ENCODE data around the gene GTPBP4.
A peak's percentile ranks its signal among the peaks of the same experiment; 100 is the strongest.

Gene GTPBP4

GRCh38 chr10:980468-981093 is 7.7 kb upstream of the GTPBP4 start:
- Histone ChIP-seq H3K27me3 (ENCODE audit: insufficient read depth, low read length) (no peaks in the 10 kb centered on the region), H3K9ac (ENCODE audit: low read depth, low read length) (no peak overlapping the region), H3K9me3 (ENCODE audit: insufficient read depth, low read depth, low read length) (peaks cover 39% of the 10 kb centered on the region), H3K4me1 (ENCODE audit: insufficient read depth, low read length) (no peaks in the 10 kb centered on the region), H3K4me3 (ENCODE audit: low read length) (no peak overlapping the region), H3K27ac (ENCODE audit: low read depth, low read length) (no peak overlapping the region), H3K36me3 (ENCODE audit: insufficient read depth, low read length) (peaks cover 3% of the 10 kb centered on the region; the same call in 1 of the 2 replicates)
- WGBS, result 93% methylated on average over 5 of the region's 5 CpGs

GRCh38 chr10:983401-983800 is 4.8 kb upstream of the GTPBP4 start:
- no peak overlapping the region for H3K27ac ChIP-seq (ENCODE audit: low read depth, low read length)

DNA sequence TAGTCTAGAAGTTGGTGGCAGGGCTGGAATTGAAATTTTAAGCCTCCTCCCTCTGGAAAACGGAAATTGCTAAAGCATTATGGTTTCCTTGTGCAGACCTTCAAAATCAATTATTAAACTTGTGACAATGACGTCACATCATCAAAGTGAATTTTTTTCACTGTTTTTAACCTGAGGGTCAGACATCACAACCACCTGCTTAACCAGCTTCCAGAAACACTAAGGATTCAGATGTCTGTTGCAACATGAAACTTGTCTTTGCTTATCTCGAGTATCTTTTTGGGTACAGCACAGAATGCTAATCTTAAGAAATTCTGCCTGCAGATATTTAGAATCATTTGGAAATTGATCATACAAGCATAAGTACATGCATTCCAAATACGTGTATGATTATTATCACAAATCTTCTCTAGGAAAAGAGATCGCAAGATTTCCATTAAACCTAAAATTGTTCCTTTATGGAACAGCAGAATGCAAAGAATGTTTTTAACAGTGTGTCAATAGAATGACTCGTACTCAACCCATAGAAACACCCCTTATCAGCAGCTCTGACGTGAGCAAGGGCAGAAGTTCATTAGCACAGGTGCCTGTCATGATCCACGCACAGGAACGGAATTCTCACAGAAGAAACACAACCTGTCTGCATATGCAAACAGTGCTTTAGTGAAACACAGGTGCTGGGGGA is 4.1 kb upstream of the GTPBP4 start:
- 92% methylated on average over 9 of the region's 9 CpGs for WGBS
- peaks cover 3% of the 10 kb centered on the region; the same call in 1 of the 2 replicates for H3K36me3 ChIP-seq (ENCODE audit: insufficient read depth, low read length)
- H3K27ac ChIP-seq (ENCODE audit: low read depth, low read length), result no peak overlapping the region

More at GRCh38 chr10:983401-983800, 4.8 kb upstream of the GTPBP4 start:
- Histone ChIP-seq H3K36me3 (ENCODE audit: insufficient read depth, low read length) (peaks cover 3% of the 10 kb centered on the region; the same call in 1 of the 2 replicates), H3K27me3 (ENCODE audit: insufficient read depth, low read length) (no peaks in the 10 kb centered on the region), H3K9me3 (ENCODE audit: insufficient read depth, low read depth, low read length) (peaks cover 33% of the 10 kb centered on the region), H3K4me3 (ENCODE audit: low read length) (no peak overlapping the region), H3K9ac (ENCODE audit: low read depth, low read length) (no peak overlapping the region), H3K4me1 (ENCODE audit: insufficient read depth, low read length) (peaks cover 5% of the 10 kb centered on the region; the same call in 1 of the 2 replicates)
- WGBS, result 98% methylated on average over 6 of the region's 6 CpGs

DNA sequence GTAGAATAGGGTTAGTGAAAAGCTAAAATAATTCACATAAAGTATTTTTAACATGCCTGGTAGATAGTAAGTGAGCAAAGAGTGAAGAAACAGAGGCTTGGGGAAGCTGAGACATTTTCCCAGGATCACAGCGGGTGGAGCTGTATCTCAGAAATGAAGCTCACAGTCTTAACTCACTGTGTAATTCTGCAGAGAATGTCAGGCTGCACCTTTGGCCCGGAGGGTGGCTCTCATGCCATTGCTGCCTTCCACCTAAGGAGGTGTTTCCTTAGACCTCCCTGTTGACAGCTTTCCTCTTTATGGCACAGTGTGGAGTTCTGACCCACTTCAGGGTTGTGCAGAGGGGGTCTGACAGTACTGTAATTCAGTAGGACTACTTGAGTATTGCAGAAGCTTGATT is 2.9 kb upstream of the GTPBP4 start:
- peaks cover 15% of the 10 kb centered on the region for H3K9me3 ChIP-seq (ENCODE audit: insufficient read depth, low read depth, low read length)
- H3K4me1 ChIP-seq (ENCODE audit: insufficient read depth, low read length), result peaks cover 13% of the 10 kb centered on the region; the same call in 1 of the 2 replicates
- no peaks in the 10 kb centered on the region for H3K27me3 ChIP-seq (ENCODE audit: insufficient read depth, low read length)
- no peak overlapping the region for H3K4me3 ChIP-seq (ENCODE audit: low read length)
- H3K9ac ChIP-seq (ENCODE audit: low read depth, low read length), result no peak overlapping the region
- H3K36me3 ChIP-seq (ENCODE audit: insufficient read depth, low read length), result peaks cover 7% of the 10 kb centered on the region; the same call in 1 of the 2 replicates
- WGBS, result 87% methylated on average over 2 of the region's 2 CpGs
- H3K27ac ChIP-seq (ENCODE audit: low read depth, low read length), result no peak overlapping the region

More for the DNA sequence above, 4.1 kb upstream of the GTPBP4 start:
- no peak overlapping the region for H3K9ac ChIP-seq (ENCODE audit: low read depth, low read length)
- H3K9me3 ChIP-seq (ENCODE audit: insufficient read depth, low read depth, low read length), result peaks cover 26% of the 10 kb centered on the region
- no peak overlapping the region for H3K4me3 ChIP-seq (ENCODE audit: low read length)
- peaks cover 5% of the 10 kb centered on the region; the same call in 1 of the 2 replicates for H3K4me1 ChIP-seq (ENCODE audit: insufficient read depth, low read length)
- H3K27me3 ChIP-seq (ENCODE audit: insufficient read depth, low read length), result no peaks in the 10 kb centered on the region

- Histone ChIP-seq H3K27ac (ENCODE audit: low read depth, low read length) (no peak overlapping the region), H3K4me3 (ENCODE audit: low read length) (no peak overlapping the region), H3K9ac (ENCODE audit: low read depth, low read length) (no peak overlapping the region), H3K36me3 (ENCODE audit: insufficient read depth, low read length) (peaks cover 15% of the 10 kb centered on the region), H3K4me1 (ENCODE audit: insufficient read depth, low read length) (peaks cover 13% of the 10 kb centered on the region; the same call in 1 of the 2 replicates), H3K9me3 (ENCODE audit: insufficient read depth, low read depth, low read length) (peaks cover 6% of the 10 kb centered on the region), H3K27me3 (ENCODE audit: insufficient read depth, low read length) (no peaks in the 10 kb centered on the region)
- 93% methylated on average over 7 of the region's 7 CpGs for WGBS
Observed at GRCh38 chr10:986137-986825, 2.0 kb upstream of the GTPBP4 start.

GRCh38 chr10:986881-987619 is 1.2 kb upstream of the GTPBP4 start:
- peak overlapping the region; percentile 99 for H3K4me3 ChIP-seq (ENCODE audit: low read length)
- no peaks in the 10 kb centered on the region for H3K9me3 ChIP-seq (ENCODE audit: insufficient read depth, low read depth, low read length)
- H3K27ac ChIP-seq (ENCODE audit: low read depth, low read length), result no peak overlapping the region
- peaks cover 16% of the 10 kb centered on the region for H3K36me3 ChIP-seq (ENCODE audit: insufficient read depth, low read length)
- H3K27me3 ChIP-seq (ENCODE audit: insufficient read depth, low read length), result no peaks in the 10 kb centered on the region
- H3K4me1 ChIP-seq (ENCODE audit: insufficient read depth, low read length), result peaks cover 13% of the 10 kb centered on the region; the same call in 1 of the 2 replicates
- H3K9ac ChIP-seq (ENCODE audit: low read depth, low read length), result peak overlapping the region; percentile 99
- 75% methylated on average over 14 of the region's 14 CpGs for WGBS

DNA sequence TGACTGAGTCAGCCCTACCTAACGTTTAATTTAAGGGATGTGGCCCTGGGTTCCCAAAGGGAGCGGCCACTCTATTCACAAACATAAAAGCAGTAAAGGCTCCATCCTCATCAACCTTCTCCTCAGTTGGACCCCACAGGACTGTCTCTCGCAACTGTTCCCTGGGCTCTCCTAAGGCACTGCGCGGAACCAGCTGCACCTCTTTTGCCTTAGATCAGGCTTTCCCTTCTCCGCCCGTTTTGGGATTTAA is 689 bp upstream of the GTPBP4 start:
- H3K9ac ChIP-seq (ENCODE audit: low read depth, low read length), result peak overlapping the region; percentile 99
- peak overlapping the region; percentile 99 for H3K4me3 ChIP-seq (ENCODE audit: low read length)
- H3K9me3 ChIP-seq (ENCODE audit: insufficient read depth, low read depth, low read length), result no peaks in the 10 kb centered on the region
- WGBS, result 8% methylated on average over 7 of the region's 7 CpGs
- H3K27ac ChIP-seq (ENCODE audit: low read depth, low read length), result peak overlapping the region; percentile 97
- H3K4me1 ChIP-seq (ENCODE audit: insufficient read depth, low read length), result peaks cover 13% of the 10 kb centered on the region; the same call in 1 of the 2 replicates
- peaks cover 19% of the 10 kb centered on the region for H3K36me3 ChIP-seq (ENCODE audit: insufficient read depth, low read length)
- H3K27me3 ChIP-seq (ENCODE audit: insufficient read depth, low read length), result no peaks in the 10 kb centered on the region

- peak overlapping the region; percentile 99 for H3K9ac ChIP-seq (ENCODE audit: low read depth, low read length)
- no peaks in the 10 kb centered on the region for H3K27me3 ChIP-seq (ENCODE audit: insufficient read depth, low read length)
- peaks cover 33% of the 10 kb centered on the region for H3K36me3 ChIP-seq (ENCODE audit: insufficient read depth, low read length)
- WGBS, result 20% methylated on average over 42 of the region's 42 CpGs
- H3K4me1 ChIP-seq (ENCODE audit: insufficient read depth, low read length), result peaks cover 13% of the 10 kb centered on the region; the same call in 1 of the 2 replicates
- peak overlapping the region; percentile 97 for H3K27ac ChIP-seq (ENCODE audit: low read depth, low read length)
- no peaks in the 10 kb centered on the region for H3K9me3 ChIP-seq (ENCODE audit: insufficient read depth, low read depth, low read length)
- H3K4me3 ChIP-seq (ENCODE audit: low read length), result peak overlapping the region; percentile 99
Observed at GRCh38 chr10:988667-989545, 672 bp downstream of the GTPBP4 start.

DNA sequence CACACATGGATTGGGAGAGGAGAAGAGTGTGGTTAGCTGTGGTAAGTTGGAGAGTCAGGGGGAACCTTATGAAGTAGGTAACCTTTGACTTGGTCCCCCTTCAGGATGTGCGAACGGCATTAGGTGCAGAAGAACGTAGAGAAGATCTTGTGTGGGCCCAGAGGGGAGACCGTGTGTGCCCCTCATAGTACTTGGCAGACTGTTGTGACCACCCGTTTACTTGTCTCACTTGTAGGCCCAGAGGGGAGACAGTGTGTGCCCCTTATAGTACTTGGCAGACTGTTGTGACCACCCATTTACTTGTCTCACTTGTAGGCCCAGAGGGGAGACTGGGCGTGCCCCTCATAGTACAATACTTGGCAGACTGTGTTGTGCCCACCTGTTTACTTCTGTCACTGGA is 2.6 kb downstream of the GTPBP4 start:
- H3K9me3 ChIP-seq (ENCODE audit: insufficient read depth, low read depth, low read length), result no peaks in the 10 kb centered on the region
- H3K4me1 ChIP-seq (ENCODE audit: insufficient read depth, low read length), result peaks cover 13% of the 10 kb centered on the region; the same call in 1 of the 2 replicates
- no peak overlapping the region for H3K27ac ChIP-seq (ENCODE audit: low read depth, low read length)
- no peak overlapping the region for H3K4me3 ChIP-seq (ENCODE audit: low read length)
- H3K9ac ChIP-seq (ENCODE audit: low read depth, low read length), result no peak overlapping the region
- no peaks in the 10 kb centered on the region for H3K27me3 ChIP-seq (ENCODE audit: insufficient read depth, low read length)
- WGBS, result 97% methylated on average over 6 of the region's 6 CpGs
- H3K36me3 ChIP-seq (ENCODE audit: insufficient read depth, low read length), result peaks cover 52% of the 10 kb centered on the region

- no peak overlapping the region for H3K27ac ChIP-seq (ENCODE audit: low read depth, low read length)
- H3K27me3 ChIP-seq (ENCODE audit: insufficient read depth, low read length), result no peaks in the 10 kb centered on the region
- peaks cover 9% of the 10 kb centered on the region; the same call in 1 of the 2 replicates for H3K4me1 ChIP-seq (ENCODE audit: insufficient read depth, low read length)
- 96% methylated on average over 6 of the region's 6 CpGs for WGBS
- H3K9me3 ChIP-seq (ENCODE audit: insufficient read depth, low read depth, low read length), result no peaks in the 10 kb centered on the region
- H3K9ac ChIP-seq (ENCODE audit: low read depth, low read length), result no peak overlapping the region
- peaks cover 69% of the 10 kb centered on the region for H3K36me3 ChIP-seq (ENCODE audit: insufficient read depth, low read length)
- no peak overlapping the region for H3K4me3 ChIP-seq (ENCODE audit: low read length)
Observed at GRCh38 chr10:992467-992866, 4.2 kb downstream of the GTPBP4 start.
